NCI-H748 treated with DMSO at 0.1 percent for 48 hours (cell line): ENCODE data around the gene CCDC40.

Source experiments
- DNase-seq: peaks from one replicate; lab custom pipeline; 2025; lab: John Stamatoyannopoulos, UW

The CCDC40 gene

GRCh38 chr17:80101946-80102663 lies 65.7 kb downstream of the CCDC40 start:
- DNase-seq: no peak

- DNase-seq: no peak
Observed at GRCh38 chr17:80102664-80103448, 66.4 kb downstream of the CCDC40 start.

GRCh38 chr17:80103449-80104085 lies 67.1 kb downstream of the CCDC40 start:
- no peak for DNase-seq

- DNase-seq: no peak
Observed at GRCh38 chr17:80104321-80104955, 68.0 kb downstream of the CCDC40 start.

GRCh38 chr17:80104956-80105375 lies 68.5 kb downstream of the CCDC40 start:
- DNase-seq: no peak

DNA sequence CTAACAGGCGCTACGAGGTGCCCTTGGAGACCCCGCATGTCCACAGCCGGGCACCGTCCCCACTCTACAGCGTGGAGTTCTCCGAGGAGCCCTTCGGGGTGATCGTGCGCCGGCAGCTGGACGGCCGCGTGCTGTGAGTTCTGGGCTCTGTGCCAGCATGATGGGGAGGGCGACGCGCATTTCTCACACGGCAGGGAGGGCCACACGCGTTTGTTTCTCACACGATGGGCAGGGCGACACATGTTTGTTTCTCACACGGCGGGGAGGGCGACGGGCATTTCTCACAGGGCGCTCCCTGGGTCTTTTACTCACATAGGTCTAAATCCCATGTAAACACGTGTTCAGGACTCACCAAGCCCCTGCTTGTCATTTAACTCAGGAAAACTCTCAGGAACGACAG lies 69.3 kb downstream of the CCDC40 start:
- DNase-seq: no peak

DNA sequence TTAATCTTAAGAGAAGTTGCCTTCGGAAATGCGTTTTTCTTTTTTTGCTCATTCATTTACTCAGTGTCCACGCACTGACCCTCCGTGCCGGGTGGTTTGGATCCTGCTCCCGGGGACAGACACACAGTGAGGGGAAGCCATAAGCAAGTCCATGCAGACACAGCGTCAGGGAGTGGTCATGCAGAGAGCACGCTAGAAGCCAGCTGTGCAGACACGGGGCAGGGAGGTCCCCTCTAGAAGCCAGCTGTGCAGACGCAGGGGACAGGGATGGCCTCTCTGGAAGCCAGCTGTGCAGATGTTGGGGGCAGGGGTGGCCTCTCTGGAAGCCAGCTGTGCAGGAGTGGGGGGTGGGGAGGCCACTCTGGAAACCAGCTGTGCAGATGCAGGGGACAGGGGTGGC lies 69.7 kb downstream of the CCDC40 start:
- DNase-seq: no peak

GRCh38 chr17:80106751-80107150 lies 70.3 kb downstream of the CCDC40 start:
- no peak for DNase-seq

GRCh38 chr17:80107231-80108021 lies 71.0 kb downstream of the CCDC40 start:
- no peak for DNase-seq

- no peak for DNase-seq
Observed at GRCh38 chr17:80108036-80108971, 71.9 kb downstream of the CCDC40 start.

DNA sequence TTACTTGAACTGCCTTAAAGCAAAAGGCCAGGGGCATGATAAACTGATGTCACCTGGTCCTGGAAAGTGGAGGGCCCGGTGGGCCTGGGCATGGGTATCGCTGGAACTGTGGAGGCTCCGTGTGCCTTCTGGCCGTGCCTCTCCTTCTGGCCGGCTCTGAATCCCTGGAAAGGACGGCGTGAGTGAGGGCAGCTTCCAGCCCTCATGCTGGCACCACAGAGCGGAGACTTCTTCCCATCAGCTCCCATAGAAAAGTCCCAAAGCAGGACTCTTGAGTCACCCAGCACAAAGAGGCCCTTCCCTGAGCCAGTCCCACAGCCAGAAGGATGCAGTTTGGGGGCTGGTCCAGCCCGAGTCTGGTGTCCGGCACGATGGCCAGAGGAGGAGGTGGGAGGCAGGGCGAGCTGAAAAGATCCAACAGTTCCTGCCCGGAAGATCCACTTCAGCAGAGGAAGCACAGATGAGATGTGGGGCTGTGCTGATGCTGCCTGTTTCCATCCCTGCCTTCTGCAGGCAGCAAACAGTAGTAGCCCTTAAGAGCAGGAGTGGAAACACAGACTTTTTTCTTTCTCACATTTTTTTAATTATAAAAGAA lies 72.7 kb downstream of the CCDC40 start:
- DNase-seq: no peak

DNA sequence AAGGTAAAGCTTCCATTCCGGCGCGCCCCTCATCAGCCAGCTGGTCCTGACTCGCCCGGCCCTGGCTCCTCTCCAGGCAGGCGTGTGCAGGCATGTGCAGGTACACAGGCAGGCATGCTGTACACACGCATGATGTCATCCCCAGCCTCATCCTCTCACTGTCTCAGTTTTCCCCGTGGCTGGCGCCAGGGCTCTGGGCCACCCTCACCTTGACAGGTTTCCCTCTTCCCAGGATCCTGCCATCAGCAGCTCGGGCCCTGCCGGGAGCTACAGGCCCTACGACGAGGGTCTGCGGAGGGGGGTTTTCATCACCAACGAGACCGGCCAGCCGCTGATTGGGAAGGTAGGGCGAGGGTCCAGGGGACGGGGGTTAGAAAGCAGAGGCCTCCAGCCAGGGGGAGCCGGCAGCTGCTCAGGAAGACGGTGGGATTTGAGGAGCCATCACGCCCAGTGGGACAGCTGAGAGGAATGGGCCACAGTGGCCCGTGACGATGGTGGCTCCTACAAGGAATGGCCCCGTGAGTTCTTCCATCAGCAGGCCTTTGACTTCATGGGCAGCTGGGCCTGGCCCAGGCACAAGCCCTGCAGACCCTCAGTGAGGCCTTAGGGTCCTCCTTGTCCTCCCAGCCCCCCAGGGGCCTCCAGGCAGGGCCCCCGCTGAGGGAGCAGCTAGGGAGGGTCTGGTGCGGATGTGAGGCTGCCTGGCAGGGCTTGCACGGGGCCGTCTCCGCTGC lies 73.4 kb downstream of the CCDC40 start:
- no peak for DNase-seq

DNA sequence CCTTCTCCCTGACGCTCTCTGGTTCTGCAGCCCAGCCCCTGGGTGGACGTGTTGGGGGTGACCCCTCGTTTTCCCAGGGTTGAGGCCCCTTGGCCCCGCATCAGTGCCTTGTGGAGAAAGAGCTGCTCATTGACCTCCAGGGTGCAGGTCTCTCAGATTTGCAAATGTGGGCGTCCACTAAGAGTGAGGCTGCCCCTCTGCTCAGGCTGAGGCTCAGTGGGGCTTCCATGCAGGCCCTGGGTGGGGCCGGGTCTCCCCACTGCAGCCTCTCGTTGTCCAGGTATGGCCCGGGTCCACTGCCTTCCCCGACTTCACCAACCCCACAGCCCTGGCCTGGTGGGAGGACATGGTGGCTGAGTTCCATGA lies 74.0 kb downstream of the CCDC40 start:
- DNase-seq: no peak

DNA sequence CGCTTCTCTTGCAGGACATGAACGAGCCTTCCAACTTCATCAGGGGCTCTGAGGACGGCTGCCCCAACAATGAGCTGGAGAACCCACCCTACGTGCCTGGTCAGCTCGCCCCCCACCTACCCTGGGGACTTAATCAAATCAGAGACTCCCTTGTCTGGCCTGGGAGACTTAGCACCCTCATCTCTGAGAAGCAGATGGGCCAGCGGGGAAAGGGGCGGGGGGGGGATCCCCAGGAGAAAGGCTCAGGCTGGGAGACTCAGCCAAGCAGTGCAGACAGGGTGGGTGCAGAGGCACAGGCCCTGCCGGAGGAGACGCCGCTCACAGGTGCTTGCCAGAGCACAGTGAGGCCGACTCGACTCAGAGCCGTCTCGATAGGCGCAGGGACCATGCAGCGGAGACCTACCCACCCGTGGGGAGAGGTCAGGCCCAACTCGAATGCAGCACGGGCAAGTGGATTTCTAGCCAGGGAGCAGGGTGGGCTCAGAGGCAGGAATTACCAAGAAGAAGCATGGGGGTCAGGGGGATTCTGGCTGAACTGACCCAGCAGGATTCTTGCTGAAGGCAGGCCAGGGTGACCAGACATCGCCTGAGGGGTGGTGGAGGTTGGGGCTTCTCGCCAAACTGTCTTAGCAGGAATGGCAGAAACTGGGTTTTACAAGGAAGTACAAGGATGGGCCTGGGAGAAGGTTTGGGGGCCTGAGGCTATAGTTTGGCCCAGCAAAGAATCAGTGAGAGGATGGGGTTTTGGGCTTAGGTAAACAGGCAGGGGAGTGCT lies 74.7 kb downstream of the CCDC40 start:
- DNase-seq: no peak

- no peak for DNase-seq
Observed at GRCh38 chr17:80111702-80112470, 75.4 kb downstream of the CCDC40 start.

- no peak for DNase-seq
Observed at GRCh38 chr17:80112471-80113032, 76.1 kb downstream of the CCDC40 start.

GRCh38 chr17:80113033-80113484 lies 76.6 kb downstream of the CCDC40 start:
- DNase-seq: no peak

- DNase-seq: no peak
Observed at GRCh38 chr17:80114758-80115157, 78.3 kb downstream of the CCDC40 start.
